GM18502 (cell line): Measurements from ENCODE around the gene HOMER1.
A peak's percentile ranks its signal among the peaks of the same experiment; 100 is the strongest.

Experiments
- ATAC-seq: cut with Tn5 transposase; IDR thresholded peaks from one replicate; pipeline ENCODE4 v1.9.1; 2021; ENCODE audit warnings: mild to moderate bottlenecking; ENCODE audit not compliant: unreplicated experiment, poor library complexity

The HOMER1 gene

GRCh38 chr5:79491690-79492317 is 22.1 kb downstream of the HOMER1 start:
- no peak for ATAC-seq

- ATAC-seq: no peak
Measured at GRCh38 chr5:79490323-79490936, 23.5 kb downstream of the HOMER1 start.

- no peak for ATAC-seq
Measured at GRCh38 chr5:79489773-79490172, 24.2 kb downstream of the HOMER1 start.

- ATAC-seq: no peak
Measured at GRCh38 chr5:79488775-79489174, 25.2 kb downstream of the HOMER1 start.

- no peak for ATAC-seq
Measured at GRCh38 chr5:79488058-79488457, 25.9 kb downstream of the HOMER1 start.

- no peak for ATAC-seq
Measured at GRCh38 chr5:79487251-79487650, 26.7 kb downstream of the HOMER1 start.

- no peak for ATAC-seq
Measured at GRCh38 chr5:79486116-79486515, 27.8 kb downstream of the HOMER1 start.

GRCh38 chr5:79484731-79485130 is 29.2 kb downstream of the HOMER1 start:
- ATAC-seq: no peak

- ATAC-seq: no peak
Measured at GRCh38 chr5:79481574-79481973, 32.4 kb downstream of the HOMER1 start.

- no peak for ATAC-seq
Measured at GRCh38 chr5:79480991-79481390, 32.9 kb downstream of the HOMER1 start.

- no peak for ATAC-seq
Measured at GRCh38 chr5:79475152-79475466, 38.8 kb downstream of the HOMER1 start.

GRCh38 chr5:79474367-79475151 is 39.4 kb downstream of the HOMER1 start:
- no peak for ATAC-seq

- no peak for ATAC-seq
Measured at GRCh38 chr5:79471556-79471955, 42.4 kb downstream of the HOMER1 start.

GRCh38 chr5:79464695-79465332 is 49.1 kb downstream of the HOMER1 start:
- ATAC-seq: no peak

- no peak for ATAC-seq
Measured at GRCh38 chr5:79464278-79464677, 49.7 kb downstream of the HOMER1 start.

- no peak for ATAC-seq
Measured at GRCh38 chr5:79459626-79460025, 54.3 kb downstream of the HOMER1 start.

GRCh38 chr5:79456890-79457583 is 56.9 kb downstream of the HOMER1 start:
- peak; percentile 90 for ATAC-seq

- ATAC-seq: no peak
Measured at GRCh38 chr5:79456400-79456799, 57.5 kb downstream of the HOMER1 start.

GRCh38 chr5:79454043-79454442 is 59.9 kb downstream of the HOMER1 start:
- ATAC-seq: no peak

- no peak for ATAC-seq
Measured at GRCh38 chr5:79448336-79448735, 65.6 kb downstream of the HOMER1 start.

- ATAC-seq: no peak
Measured at GRCh38 chr5:79436821-79437220, 77.1 kb downstream of the HOMER1 start.
